ENCODE data around the gene LRRC75A.
A peak's percentile ranks its signal among the peaks of the same experiment; 100 is the strongest.

The LRRC75A gene

DNA sequence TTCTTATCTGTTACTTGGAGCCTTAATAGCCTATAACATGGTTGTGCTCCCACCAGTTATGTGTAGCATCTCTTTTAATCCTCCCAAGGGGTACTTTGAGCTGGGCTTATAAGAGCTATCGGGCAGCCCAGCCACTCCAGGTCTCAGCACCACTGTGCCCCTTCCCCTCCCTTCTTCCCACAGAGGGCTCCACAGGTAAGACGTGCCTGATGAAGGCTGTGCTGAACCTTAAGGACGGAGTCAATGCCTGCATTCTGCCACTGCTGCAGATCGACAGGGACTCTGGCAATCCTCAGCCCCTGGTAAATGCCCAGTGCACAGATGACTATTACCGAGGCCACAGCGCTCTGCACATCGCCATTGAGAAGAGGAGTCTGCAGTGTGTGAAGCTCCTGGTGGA lies 69.6 kb downstream of the LRRC75A start:
- no peak for DNase-seq (ENCODE audit: low read depth)
- in situ Hi-C loops (cut with HindIII; ENCODE audit: low sequenced_read_pairs): no loop called here
- TF ChIP-seq, protein P1, sequence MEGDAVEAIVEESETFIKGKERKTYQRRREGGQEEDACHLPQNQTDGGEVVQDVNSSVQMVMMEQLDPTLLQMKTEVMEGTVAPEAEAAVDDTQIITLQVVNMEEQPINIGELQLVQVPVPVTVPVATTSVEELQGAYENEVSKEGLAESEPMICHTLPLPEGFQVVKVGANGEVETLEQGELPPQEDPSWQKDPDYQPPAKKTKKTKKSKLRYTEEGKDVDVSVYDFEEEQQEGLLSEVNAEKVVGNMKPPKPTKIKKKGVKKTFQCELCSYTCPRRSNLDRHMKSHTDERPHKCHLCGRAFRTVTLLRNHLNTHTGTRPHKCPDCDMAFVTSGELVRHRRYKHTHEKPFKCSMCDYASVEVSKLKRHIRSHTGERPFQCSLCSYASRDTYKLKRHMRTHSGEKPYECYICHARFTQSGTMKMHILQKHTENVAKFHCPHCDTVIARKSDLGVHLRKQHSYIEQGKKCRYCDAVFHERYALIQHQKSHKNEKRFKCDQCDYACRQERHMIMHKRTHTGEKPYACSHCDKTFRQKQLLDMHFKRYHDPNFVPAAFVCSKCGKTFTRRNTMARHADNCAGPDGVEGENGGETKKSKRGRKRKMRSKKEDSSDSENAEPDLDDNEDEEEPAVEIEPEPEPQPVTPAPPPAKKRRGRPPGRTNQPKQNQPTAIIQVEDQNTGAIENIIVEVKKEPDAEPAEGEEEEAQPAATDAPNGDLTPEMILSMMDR (IDR thresholded peaks at IDR 0.05; ENCODE audit: low read depth, low read length, missing control alignments): no peak
- no peak overlapping the region for H3K4me3 ChIP-seq (ENCODE audit: low read depth, low read length)

DNA sequence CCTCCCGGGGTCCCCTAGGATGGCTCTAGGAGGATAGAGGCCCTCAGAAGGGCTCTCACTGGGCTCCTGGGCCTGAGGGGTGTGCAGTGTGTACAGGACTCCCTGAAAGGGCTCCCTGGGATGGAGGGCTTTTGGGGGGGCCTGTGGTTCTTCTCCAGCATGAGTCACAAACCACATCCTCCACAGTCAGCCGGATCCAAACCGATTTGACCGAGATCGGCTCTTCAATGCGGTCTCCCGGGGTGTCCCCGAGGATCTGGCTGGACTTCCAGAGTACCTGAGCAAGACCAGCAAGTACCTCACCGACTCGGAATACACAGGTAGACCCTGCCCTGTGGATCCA lies 72.1 kb downstream of the LRRC75A start:
- in situ Hi-C loops (cut with HindIII; ENCODE audit: low sequenced_read_pairs): no loop called here
- H3K4me3 ChIP-seq (ENCODE audit: low read depth, low read length): peak overlapping the region; percentile 3
- peak; percentile 89 for DNase-seq (ENCODE audit: low read depth)
- TF ChIP-seq, protein P1 (IDR thresholded peaks at IDR 0.05; ENCODE audit: low read depth, low read length, missing control alignments): no peak

DNA sequence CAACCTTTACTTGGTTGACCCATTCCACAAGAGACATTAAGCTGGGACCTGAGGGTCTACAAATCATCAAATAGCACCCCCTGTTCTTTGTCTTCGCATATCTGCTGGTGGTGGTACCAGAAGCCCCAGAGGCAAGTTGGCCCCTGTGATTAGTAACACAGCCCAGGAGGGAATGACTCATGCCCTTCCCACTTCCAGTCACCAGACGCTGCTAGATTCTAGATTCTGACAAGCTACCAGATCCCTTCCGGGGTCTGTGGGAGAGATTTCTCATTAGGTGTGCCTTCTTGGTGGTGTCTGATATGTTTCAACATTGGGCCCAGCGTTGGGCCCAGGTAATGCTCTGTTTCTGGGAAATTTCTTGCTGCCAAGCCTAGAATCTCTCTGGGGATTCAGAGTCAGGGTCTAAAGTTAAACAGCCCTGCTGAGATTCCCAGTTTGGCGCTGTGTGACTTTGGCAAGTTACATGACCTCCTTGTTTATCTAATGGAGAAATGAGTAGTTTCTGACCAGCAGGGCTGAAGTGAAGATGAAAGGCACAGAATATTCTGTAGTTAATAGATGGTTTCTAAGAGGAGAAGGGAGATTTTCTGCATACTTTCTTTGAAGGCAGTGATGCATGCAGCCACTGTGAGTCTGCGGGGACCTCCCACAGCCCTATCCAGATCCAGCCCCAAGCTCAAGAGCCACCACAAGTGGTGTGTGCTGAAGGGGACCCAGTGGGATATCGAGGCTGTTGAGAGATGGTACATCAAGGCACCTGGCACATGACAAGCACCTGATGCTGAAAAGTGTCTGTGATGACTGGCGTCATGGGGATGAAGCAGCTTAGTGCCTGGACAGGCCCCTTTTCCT lies 72.7 kb downstream of the LRRC75A start:
- peak; percentile 88 for DNase-seq (ENCODE audit: low read depth)
- TF ChIP-seq, protein P1 (IDR thresholded peaks at IDR 0.05; ENCODE audit: low read depth, low read length, missing control alignments): no peak
- peak overlapping the region; percentile 3 for H3K4me3 ChIP-seq (ENCODE audit: low read depth, low read length)
- in situ Hi-C loops (cut with HindIII; ENCODE audit: low sequenced_read_pairs): no loop called here

DNA sequence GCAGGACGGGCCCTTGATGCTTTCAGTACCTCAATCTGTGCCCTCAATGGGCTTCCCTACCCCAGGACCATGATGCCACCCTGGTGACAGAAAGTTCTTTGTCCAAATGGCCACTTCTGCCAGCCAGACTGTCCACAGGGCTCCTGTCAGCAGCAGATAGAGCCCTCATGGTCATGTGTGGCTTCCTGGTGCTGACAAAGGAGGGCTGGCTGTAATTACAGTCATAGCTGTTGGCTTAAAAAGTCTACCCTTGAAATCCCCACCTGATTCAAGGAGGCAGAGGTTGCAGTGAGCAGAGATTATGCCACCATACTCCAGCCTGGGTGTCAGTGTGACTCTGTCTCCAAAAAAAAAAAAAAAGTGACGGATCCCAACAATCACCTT lies 73.3 kb downstream of the LRRC75A start:
- DNase-seq (ENCODE audit: low read depth): no peak
- in situ Hi-C loops (cut with HindIII; ENCODE audit: low sequenced_read_pairs): no loop called here
- TF ChIP-seq, protein P1 (IDR thresholded peaks at IDR 0.05; ENCODE audit: low read depth, low read length, missing control alignments): no peak
- no peak overlapping the region for H3K4me3 ChIP-seq (ENCODE audit: low read depth, low read length)

DNA sequence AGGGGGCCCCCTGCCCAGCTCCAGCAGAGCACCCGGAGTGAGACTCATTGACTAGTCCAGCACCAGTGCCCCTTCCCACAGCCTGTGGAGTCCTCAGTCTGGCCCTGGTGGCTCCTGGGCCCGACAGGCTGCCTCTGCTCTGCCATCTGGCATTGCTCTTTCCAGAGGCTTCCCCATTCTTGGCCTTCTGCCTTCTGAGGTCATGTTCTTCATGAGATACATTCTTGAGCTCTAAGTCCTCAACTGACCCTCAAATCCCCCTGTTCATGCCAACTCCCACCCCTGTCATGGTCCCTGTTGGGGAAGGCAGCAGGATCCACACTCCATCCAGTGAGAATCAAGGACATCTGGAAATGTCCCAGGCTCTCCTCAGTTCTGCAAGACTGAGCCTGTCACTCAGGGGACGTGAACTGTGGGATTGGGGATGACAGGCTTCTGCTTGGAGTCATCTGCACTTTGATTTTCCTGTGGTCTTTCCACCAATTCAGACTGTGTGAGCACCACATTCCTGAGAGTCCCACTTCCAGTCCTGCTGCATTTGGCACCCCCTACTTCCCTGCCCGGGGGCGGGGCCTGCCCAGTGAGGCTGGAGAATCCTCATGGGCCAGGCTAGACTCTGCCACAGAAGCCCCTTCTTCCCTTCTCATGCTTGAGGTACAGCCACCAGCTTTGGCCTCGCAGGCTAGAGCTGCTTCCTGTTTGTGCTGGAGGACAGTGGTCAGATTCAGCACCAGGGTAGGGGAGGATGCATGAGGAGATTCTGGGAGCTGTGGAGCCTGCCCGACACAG lies 73.9 kb downstream of the LRRC75A start:
- DNase-seq (ENCODE audit: low read depth): no peak
- H3K4me3 ChIP-seq (ENCODE audit: low read depth, low read length): no peak overlapping the region
- in situ Hi-C loops (cut with HindIII; ENCODE audit: low sequenced_read_pairs): no loop called here
- TF ChIP-seq, protein P1 (IDR thresholded peaks at IDR 0.05; ENCODE audit: low read depth, low read length, missing control alignments): no peak

DNA sequence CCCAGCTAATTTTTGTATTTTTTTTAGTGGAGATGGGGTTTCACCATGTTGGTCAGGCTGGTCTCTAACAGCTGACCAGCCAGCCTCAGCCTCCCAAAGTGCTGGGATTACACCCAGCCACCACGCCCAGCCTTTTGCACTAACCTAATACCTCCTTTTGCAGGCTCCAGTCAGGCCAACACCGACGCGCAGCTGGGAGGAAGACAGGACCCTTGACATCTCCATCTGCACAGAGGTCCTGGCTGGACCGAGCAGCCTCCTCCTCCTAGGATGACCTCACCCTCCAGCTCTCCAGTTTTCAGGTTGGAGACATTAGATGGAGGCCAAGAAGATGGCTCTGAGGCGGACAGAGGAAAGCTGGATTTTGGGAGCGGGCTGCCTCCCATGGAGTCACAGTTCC lies 74.6 kb downstream of the LRRC75A start:
- in situ Hi-C loops (cut with HindIII; ENCODE audit: low sequenced_read_pairs): no loop called here
- TF ChIP-seq, protein P1 (IDR thresholded peaks at IDR 0.05; ENCODE audit: low read depth, low read length, missing control alignments): no peak
- H3K4me3 ChIP-seq (ENCODE audit: low read depth, low read length): no peak overlapping the region
- DNase-seq (ENCODE audit: low read depth): no peak
